ENCODE measurements around the gene TCP10L.
"Not testable (repeated sequence)": the region's sequence is repeated elsewhere in the genome, so short reads cannot be mapped to it uniquely, and the experiment has no call there.

The TCP10L gene

GRCh38 chr21:32549886-32550285 lies 35.4 kb downstream of the TCP10L start:
- no peak for FAIRE-seq

DNA sequence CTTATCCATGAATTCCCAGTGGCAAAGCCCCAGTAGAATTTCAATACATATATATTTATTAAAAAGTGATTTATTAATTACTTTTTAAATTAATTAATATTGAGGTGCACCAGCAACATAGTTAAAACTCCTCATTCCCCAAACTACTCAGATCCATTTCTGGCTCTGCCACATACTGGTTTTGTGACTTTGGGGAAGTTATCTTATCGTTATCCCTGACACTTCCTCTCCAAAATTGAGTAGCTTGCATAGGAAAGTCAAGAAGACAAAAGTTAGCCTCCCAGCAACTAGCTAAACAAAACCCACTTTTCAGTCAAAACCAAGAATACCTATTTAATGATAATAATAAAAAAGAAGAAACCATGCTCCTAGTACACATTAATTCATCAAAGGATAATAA lies 35.9 kb downstream of the TCP10L start:
- FAIRE-seq = no peak

DNA sequence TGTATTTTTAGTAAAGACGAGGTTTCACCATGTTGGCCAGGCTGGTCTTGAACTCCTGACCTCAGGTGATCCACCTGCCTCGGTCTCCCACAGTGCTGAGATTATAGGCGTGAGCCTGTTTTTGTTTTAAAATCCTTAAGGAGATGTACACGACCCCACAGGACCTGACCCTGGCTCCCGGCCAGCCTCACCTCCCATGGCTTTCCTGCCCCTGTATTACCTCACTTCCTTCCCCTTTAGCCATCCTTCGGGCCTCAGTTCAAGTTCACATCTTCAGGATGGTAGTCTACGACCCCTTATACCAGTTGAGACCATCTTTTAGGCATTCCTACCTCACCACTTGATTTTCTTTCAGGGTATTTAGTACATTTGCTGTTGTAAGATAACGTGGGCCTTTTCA lies 36.3 kb downstream of the TCP10L start:
- no peak for FAIRE-seq

- no peak for FAIRE-seq
Measured at GRCh38 chr21:32547018-32547417, 38.3 kb downstream of the TCP10L start.

GRCh38 chr21:32545948-32546441 lies 39.3 kb downstream of the TCP10L start:
- FAIRE-seq = no peak

- FAIRE-seq = no peak
Measured at GRCh38 chr21:32544697-32545096, 40.6 kb downstream of the TCP10L start.

DNA sequence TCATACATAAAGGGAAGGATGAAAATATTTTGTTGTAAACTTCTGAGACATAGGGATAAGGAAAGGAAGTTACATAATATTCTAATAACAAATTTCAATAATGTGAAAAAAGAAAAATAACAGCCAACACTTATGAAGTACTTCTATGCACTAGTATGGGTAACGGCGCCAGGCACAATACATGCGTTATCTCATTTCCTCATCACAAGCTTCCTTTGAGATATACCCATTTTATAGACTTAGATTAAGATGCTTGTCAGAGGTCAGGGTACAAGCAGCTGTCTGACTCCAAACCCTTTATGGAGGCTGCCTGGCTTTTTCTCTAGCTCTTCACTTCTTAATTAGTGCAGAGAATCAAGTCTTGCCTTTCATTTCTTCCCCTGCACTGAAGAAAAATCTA lies 41.3 kb downstream of the TCP10L start:
- FAIRE-seq = no peak

- FAIRE-seq = not testable (repeated sequence)
Measured at GRCh38 chr21:32543056-32543455, 42.3 kb downstream of the TCP10L start.

DNA sequence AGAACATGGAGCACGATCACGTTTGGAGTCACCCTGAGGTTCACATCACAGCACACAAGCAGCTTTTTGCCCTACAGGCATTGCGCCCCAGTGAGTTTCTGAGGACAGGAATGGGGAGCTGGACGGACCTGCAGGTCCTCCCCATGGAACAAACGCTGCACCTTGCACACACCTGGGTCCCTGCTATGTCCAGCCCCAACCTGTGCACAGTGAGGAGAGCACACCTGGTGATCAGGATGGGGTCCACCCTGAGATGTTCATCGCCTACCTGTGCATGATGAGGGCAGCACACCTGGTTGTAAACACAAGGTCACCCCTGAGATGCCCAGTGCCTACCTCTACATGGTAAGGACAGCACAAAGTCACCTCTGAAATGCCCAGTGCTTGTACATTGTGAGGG lies 45.9 kb downstream of the TCP10L start:
- FAIRE-seq = no peak

GRCh38 chr21:32538147-32538792 lies 47.1 kb downstream of the TCP10L start:
- no peak for FAIRE-seq

DNA sequence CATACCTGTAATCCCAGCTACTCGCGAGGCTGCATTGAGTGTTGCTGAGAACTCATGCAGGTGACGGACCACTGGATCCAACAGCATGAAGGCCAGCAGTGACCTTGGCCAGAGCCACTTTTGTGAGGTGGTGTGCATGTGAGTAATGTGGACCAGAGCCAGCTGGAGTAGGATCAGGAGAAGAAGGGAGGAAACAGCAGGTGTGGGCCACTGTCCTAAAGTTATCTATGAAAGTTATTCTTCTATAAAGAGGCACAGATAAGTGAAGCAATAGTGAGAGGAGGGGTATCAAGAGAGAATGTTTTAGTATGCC lies 47.8 kb downstream of the TCP10L start:
- FAIRE-seq = no peak

- no peak for FAIRE-seq
Measured at GRCh38 chr21:32535612-32536011, 49.7 kb downstream of the TCP10L start.

- no peak for FAIRE-seq
Measured at GRCh38 chr21:32534113-32534512, 51.2 kb downstream of the TCP10L start.

- FAIRE-seq = no peak
Measured at GRCh38 chr21:32533611-32534010, 51.7 kb downstream of the TCP10L start.

DNA sequence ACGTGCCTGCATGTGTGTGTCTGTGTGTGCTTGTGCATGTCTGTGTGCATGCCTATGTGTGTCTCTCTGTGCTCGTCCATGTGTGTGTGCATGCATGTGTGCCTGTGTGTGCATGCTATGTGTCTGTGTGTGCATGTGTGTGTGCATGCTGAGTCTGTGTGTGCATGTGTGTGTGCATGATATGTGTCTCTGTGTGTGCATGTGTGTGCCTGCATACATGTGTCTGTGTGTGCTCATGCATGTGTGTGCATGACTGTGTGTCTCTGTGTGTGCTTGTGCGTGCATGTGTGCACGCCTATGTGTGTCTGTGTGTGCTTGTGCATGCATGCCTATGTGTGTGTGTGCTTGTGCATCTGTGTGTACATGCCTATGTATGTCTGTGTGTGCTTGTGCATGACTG lies 52.3 kb downstream of the TCP10L start:
- no peak for FAIRE-seq

GRCh38 chr21:32532636-32533035 lies 52.7 kb downstream of the TCP10L start:
- no peak for FAIRE-seq

DNA sequence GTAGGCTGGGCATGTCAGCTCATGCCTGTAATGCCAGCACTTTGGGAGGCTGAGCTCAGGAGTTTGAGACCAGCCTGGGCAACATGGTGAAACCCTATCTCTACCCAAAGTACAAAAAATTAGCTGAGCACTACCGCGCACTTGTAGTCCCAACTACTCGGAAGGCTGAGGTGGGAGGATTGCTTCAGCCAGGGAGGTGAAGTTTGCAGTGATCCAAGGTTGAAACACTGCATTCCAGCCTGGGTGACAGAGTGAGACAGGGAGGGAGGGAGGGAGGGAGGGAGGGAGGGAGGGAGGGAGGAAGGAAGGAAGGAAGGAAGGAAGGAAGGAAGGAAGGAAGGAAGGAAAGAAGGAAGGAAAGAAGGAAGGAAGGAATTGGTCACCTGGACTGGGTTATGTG lies 53.8 kb downstream of the TCP10L start:
- FAIRE-seq = not testable (repeated sequence)

DNA sequence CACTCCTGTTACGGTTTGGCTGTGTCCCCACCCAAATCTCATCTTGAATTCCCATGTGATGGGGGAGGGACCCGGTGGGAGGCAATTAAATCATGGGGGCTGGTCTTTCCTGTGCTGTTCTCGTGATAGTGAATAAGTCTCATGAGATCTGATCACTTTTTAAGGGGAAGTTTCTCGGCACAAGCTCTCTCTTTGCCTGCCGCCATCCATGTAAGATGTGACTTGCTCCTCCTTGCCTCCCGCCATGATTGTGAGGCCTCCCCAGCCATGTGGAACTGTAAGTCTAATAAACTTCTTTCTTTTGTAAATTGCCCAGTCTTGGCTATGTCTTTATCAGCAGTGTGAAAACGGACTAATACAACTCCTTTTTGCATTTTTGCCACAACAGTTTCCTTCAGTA lies 54.5 kb downstream of the TCP10L start:
- not testable (repeated sequence) for FAIRE-seq

GRCh38 chr21:32529679-32530078 lies 55.6 kb downstream of the TCP10L start:
- no peak for FAIRE-seq

GRCh38 chr21:32525282-32525681 lies 60.0 kb downstream of the TCP10L start:
- FAIRE-seq = no peak

DNA sequence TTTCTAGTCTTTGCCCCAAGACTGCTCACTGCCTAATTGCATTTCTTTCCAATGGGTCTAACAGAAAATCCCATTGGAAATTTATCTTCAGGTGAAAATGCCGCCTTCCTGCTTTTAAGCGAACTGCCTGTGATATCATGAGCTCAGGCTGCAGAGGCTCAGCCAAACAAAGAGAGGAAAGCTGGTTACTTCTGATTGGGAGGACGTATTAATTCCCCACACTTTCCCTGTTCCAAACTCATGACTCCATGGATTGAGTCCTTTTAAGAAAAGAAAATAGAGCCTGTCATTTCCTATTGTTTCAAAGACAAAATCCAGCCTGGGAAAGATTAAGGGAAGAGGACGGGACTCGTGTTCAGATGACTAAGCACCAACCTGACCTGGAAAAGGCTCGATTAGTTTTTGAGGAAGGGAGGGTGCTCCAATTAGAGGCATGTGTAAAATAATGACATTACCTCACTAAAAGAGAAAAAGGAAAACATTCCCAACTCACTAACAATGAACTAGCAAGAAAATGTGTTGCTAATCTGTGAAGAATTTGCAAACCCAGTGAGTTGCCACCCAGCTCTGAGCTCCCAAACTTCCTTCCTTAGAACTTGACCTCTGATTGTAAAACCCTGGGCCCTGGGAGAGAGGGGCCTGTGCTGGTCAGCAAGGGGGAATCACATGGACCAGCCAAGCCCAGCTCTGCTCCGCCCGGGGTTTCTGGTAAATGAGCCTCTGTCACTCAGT lies 61.2 kb downstream of the TCP10L start:
- peak; percentile 93 for FAIRE-seq
